GM12873 (cell line): ENCODE measurements around the gene ENOX1.

Source experiments
- TF ChIP-seq, protein P1 (sequence below): IDR thresholded peaks from 2 replicates; pipeline ENCODE4 v1.5.1; 2012; ENCODE audit warnings: low read depth, mild to moderate bottlenecking, moderate library complexity, low read length, control low read depth; ENCODE audit not compliant: insufficient read depth; ENCODE audit errors: missing control alignments

ENOX1 gene

GRCh38 chr13:43728421-43728820 lies 58.4 kb downstream of the ENOX1 start:
- TF ChIP-seq, protein P1, sequence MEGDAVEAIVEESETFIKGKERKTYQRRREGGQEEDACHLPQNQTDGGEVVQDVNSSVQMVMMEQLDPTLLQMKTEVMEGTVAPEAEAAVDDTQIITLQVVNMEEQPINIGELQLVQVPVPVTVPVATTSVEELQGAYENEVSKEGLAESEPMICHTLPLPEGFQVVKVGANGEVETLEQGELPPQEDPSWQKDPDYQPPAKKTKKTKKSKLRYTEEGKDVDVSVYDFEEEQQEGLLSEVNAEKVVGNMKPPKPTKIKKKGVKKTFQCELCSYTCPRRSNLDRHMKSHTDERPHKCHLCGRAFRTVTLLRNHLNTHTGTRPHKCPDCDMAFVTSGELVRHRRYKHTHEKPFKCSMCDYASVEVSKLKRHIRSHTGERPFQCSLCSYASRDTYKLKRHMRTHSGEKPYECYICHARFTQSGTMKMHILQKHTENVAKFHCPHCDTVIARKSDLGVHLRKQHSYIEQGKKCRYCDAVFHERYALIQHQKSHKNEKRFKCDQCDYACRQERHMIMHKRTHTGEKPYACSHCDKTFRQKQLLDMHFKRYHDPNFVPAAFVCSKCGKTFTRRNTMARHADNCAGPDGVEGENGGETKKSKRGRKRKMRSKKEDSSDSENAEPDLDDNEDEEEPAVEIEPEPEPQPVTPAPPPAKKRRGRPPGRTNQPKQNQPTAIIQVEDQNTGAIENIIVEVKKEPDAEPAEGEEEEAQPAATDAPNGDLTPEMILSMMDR, result no peak

GRCh38 chr13:43727856-43728255 lies 58.9 kb downstream of the ENOX1 start:
- TF ChIP-seq, protein P1, result no peak

DNA sequence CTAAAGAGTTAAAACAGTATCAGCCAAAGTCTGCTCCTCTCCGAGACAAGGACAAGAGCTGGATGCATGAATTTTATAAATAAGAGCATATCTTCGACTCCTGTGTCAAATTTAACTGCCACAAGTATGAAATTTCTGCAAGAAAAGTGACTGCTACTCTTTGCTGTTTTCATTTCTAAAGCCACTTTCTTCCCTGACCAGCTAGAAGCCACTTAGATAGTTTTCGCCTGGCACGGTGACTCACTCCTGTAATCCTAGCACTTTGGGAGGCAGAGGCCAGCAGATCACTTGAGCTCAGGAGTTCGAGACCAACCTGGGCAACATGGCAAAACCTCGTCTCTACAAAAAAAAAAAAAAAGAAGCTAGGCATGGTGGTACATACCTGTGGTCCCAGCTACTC lies 61.3 kb downstream of the ENOX1 start:
- TF ChIP-seq, protein P1, result no peak

GRCh38 chr13:43720780-43721397 lies 65.9 kb downstream of the ENOX1 start:
- TF ChIP-seq, protein P1, result no peak

DNA sequence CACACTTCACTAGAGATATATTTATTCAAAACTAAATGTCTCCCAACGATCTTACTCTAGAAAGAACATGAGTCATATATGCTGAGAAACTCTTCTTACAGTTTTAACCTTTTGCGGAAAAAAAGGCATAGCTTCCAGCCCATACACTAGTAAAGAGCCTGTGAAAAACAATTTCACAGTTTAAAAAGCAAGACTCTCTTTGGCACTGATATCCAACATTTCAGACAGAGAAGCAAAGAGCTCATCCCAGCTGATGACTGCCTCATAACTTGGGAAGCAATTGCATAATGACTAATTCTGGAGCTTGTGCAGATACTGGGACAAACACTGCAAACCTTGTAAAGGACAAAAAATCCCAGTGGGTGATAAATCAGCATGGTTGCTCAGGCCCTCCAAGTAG lies 88.0 kb downstream of the ENOX1 start:
- TF ChIP-seq, protein P1, result no peak

- TF ChIP-seq, protein P1, result no peak
Observed at GRCh38 chr13:43698009-43698408, 88.8 kb downstream of the ENOX1 start.

GRCh38 chr13:43697323-43697722 lies 89.4 kb downstream of the ENOX1 start:
- TF ChIP-seq, protein P1, result no peak
